H1 (cell line): Measurements from ENCODE around the gene OPHN1. TPM values are rescaled to one million over a fixed set of nuclear protein-coding genes. Genes with fewer than 3 reads are reported as not detected.

Experiments
- CEBPB ChIP-seq: IDR thresholded peaks from 2 replicates; pipeline ENCODE4 v1.6.1; 2012; ENCODE audit warnings: low read depth, low read length
- polyA plus RNA-seq, 7 experiments: library from polyadenylated mRNA; depleted of rRNA in 3 of 7; stranded (reverse) in 5 of 7; unstranded in 2 of 7; fragments of >200 nt in 5 of 7; fragments of 200-250 nt in 2 of 7; gene quantifications; 1 replicate in 5 of 7; 2 replicates in 1 of 7; 4 replicates in 1 of 7; pipeline versions ENCODE4 v1.2.1 to v1.2.3, GENCODE V29; 2011 to 2013; ENCODE audit warnings: missing spikeins in 2 of 7, mixed read lengths in 2 of 7
- total RNA-seq: library from RNA; stranded (reverse); fragmentation: NEBNext Ultra II Directional; extraction: Animal tissue kit (Norgen Biotek cat#: 25700); gene quantifications from 2 replicates; pipeline ENCODE4 v1.2.1, GENCODE V29; 2021
- TF ChIP-seq, protein P1 (sequence below): fragments of 300-600 bp; sonication (generic); IDR thresholded peaks from 2 replicates; pipeline ENCODE4 v1.7.1; 2012; ENCODE audit warnings: low read length, moderate library complexity, mild to moderate bottlenecking, inconsistent platforms; ENCODE audit not compliant: insufficient replicate concordance

The OPHN1 gene
- total and polyA plus RNA-seq, 2 of the 8 experiments (the other 6 are each of a cell fraction or from before 2014, with no cell fraction given), result 1.2 to 3.5 TPM

- TF ChIP-seq, protein P1, sequence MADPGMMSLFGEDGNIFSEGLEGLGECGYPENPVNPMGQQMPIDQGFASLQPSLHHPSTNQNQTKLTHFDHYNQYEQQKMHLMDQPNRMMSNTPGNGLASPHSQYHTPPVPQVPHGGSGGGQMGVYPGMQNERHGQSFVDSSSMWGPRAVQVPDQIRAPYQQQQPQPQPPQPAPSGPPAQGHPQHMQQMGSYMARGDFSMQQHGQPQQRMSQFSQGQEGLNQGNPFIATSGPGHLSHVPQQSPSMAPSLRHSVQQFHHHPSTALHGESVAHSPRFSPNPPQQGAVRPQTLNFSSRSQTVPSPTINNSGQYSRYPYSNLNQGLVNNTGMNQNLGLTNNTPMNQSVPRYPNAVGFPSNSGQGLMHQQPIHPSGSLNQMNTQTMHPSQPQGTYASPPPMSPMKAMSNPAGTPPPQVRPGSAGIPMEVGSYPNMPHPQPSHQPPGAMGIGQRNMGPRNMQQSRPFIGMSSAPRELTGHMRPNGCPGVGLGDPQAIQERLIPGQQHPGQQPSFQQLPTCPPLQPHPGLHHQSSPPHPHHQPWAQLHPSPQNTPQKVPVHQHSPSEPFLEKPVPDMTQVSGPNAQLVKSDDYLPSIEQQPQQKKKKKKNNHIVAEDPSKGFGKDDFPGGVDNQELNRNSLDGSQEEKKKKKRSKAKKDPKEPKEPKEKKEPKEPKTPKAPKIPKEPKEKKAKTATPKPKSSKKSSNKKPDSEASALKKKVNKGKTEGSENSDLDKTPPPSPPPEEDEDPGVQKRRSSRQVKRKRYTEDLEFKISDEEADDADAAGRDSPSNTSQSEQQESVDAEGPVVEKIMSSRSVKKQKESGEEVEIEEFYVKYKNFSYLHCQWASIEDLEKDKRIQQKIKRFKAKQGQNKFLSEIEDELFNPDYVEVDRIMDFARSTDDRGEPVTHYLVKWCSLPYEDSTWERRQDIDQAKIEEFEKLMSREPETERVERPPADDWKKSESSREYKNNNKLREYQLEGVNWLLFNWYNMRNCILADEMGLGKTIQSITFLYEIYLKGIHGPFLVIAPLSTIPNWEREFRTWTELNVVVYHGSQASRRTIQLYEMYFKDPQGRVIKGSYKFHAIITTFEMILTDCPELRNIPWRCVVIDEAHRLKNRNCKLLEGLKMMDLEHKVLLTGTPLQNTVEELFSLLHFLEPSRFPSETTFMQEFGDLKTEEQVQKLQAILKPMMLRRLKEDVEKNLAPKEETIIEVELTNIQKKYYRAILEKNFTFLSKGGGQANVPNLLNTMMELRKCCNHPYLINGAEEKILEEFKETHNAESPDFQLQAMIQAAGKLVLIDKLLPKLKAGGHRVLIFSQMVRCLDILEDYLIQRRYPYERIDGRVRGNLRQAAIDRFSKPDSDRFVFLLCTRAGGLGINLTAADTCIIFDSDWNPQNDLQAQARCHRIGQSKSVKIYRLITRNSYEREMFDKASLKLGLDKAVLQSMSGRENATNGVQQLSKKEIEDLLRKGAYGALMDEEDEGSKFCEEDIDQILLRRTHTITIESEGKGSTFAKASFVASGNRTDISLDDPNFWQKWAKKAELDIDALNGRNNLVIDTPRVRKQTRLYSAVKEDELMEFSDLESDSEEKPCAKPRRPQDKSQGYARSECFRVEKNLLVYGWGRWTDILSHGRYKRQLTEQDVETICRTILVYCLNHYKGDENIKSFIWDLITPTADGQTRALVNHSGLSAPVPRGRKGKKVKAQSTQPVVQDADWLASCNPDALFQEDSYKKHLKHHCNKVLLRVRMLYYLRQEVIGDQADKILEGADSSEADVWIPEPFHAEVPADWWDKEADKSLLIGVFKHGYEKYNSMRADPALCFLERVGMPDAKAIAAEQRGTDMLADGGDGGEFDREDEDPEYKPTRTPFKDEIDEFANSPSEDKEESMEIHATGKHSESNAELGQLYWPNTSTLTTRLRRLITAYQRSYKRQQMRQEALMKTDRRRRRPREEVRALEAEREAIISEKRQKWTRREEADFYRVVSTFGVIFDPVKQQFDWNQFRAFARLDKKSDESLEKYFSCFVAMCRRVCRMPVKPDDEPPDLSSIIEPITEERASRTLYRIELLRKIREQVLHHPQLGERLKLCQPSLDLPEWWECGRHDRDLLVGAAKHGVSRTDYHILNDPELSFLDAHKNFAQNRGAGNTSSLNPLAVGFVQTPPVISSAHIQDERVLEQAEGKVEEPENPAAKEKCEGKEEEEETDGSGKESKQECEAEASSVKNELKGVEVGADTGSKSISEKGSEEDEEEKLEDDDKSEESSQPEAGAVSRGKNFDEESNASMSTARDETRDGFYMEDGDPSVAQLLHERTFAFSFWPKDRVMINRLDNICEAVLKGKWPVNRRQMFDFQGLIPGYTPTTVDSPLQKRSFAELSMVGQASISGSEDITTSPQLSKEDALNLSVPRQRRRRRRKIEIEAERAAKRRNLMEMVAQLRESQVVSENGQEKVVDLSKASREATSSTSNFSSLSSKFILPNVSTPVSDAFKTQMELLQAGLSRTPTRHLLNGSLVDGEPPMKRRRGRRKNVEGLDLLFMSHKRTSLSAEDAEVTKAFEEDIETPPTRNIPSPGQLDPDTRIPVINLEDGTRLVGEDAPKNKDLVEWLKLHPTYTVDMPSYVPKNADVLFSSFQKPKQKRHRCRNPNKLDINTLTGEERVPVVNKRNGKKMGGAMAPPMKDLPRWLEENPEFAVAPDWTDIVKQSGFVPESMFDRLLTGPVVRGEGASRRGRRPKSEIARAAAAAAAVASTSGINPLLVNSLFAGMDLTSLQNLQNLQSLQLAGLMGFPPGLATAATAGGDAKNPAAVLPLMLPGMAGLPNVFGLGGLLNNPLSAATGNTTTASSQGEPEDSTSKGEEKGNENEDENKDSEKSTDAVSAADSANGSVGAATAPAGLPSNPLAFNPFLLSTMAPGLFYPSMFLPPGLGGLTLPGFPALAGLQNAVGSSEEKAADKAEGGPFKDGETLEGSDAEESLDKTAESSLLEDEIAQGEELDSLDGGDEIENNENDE, result no peak
- peak; percentile 90 for TF ChIP-seq CEBPB
Observed at GRCh38 chrX:68273887-68274286, 159.4 kb downstream of the OPHN1 start (continued).
